Activated CD4-positive, alpha-beta T cell treated with anti-CD3 and anti-CD28 coated beads, Interleukin-2, amount 50 U/mL, for 1 hour (primary cell): ENCODE data around the gene PRKCSH.
"Not testable (repeated sequence)": the region's sequence is repeated elsewhere in the genome, so short reads cannot be mapped to it uniquely, and the experiment has no call there.

Experiments
- DNase-seq: peaks from one replicate; pipeline ENCODE4 v3.0.0-alpha.2; 2020

The PRKCSH gene, protein sequence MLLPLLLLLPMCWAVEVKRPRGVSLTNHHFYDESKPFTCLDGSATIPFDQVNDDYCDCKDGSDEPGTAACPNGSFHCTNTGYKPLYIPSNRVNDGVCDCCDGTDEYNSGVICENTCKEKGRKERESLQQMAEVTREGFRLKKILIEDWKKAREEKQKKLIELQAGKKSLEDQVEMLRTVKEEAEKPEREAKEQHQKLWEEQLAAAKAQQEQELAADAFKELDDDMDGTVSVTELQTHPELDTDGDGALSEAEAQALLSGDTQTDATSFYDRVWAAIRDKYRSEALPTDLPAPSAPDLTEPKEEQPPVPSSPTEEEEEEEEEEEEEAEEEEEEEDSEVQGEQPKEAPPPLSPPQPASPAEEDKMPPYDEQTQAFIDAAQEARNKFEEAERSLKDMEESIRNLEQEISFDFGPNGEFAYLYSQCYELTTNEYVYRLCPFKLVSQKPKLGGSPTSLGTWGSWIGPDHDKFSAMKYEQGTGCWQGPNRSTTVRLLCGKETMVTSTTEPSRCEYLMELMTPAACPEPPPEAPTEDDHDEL

DNA sequence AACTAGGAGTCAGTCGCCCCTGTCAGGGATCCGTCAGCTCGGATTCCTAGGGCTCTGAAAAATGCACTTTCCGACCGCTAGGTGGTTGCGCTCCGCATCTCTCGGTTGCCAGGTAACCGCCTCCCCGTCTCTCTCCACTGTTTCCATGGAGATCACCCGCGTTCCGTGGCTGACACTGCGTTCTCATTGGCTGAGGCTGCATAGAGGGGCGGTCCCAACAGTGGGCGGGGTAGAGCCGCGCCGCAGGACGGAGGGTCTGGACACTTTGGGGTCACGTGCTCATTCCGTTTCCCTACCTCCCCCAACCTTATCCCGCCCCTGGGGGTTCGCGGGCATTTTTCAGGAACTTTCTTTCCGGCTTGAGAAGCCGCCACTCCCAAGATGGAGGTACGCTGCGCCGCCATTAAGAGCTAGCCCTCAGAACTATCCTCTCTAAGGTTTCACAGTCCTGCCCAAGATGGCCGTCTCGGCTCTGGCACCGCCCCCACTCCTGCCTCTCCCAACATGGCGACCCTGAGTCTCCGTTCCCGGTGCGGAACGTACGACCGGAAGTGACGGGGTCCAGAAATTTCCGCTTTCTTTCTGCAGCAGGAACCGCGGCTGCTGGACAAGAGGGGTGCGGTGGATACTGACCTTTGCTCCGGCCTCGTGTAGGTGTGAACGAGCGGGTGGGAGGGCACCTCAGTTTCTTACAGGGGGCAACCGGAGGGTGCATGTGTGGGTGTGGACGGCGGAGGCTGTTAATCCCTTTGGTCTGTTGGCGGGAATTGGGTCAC lies at the start of gene PRKCSH, which contains the start of gene ODAD3:
PRKCSH (plus strand) TSS at position 579 of the 776 bp plus-strand sequence. CDS start 483 bp downstream, outside the sequence.
ODAD3 (minus strand) TSS at position 65 of the 776 bp plus-strand sequence. CDS start 105 bp downstream, outside the sequence.
- DNase-seq: peak; percentile 97

DNA sequence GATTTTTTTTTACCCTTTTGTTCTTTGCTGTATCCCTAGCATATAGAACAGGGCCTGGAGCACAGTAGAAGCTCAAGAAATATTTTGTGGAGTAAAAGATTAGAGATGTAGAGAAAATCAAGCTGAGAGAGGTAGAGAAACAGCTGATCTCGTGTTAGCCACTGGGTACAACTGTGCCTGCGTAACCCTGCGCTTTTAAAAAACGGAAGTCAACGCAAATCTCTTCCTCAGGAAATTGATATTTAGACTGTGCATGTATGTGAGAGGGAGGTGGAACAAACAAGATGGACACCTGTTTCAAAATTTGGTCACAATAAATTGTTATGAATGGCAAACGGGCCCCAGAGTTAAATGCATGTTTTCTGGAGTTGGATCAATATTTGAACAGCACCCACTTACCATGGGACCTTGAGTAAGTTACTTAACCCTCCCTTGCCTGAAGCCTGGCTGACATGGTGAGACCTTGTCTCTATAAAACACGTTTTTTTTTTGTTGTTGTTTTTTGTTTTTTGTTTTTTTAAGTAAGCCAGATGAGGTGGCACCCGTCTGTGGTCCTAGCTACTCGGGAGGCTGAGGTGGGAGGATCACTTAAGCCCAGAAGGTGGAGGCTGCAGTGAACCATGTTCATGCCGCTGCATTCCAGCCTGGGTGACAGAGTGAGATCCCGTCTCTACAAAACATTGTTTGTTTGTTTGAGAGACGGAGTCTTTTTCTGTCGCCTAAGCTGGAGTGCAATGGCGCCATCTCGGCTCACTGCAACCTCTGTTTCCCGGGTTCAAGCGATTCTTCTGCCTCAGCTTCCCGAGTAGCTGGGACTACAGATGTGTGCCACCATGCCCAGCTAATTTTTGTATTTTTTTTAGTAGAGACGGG lies 48.0 kb upstream of the PRKCSH start:
- no peak for DNase-seq

DNA sequence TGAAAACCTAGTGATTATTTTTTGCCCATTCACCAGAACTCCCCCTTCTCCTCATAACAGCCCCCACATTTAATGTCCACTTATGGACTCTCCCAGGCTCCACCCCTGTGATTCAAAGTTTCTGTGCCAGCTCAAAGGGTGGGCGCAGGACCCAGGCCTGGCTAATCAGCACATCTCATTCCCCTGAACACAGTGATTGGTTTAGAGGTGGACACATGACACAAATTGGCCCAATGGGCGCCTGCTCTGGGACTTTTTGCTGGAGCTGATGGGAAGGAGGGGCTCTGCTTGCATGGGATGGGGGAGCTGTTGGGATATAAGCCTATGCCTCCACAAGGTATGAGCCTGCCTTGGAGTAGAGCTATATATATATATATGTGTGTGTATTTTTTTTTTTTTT lies 45.1 kb upstream of the PRKCSH start:
- DNase-seq: no peak

DNA sequence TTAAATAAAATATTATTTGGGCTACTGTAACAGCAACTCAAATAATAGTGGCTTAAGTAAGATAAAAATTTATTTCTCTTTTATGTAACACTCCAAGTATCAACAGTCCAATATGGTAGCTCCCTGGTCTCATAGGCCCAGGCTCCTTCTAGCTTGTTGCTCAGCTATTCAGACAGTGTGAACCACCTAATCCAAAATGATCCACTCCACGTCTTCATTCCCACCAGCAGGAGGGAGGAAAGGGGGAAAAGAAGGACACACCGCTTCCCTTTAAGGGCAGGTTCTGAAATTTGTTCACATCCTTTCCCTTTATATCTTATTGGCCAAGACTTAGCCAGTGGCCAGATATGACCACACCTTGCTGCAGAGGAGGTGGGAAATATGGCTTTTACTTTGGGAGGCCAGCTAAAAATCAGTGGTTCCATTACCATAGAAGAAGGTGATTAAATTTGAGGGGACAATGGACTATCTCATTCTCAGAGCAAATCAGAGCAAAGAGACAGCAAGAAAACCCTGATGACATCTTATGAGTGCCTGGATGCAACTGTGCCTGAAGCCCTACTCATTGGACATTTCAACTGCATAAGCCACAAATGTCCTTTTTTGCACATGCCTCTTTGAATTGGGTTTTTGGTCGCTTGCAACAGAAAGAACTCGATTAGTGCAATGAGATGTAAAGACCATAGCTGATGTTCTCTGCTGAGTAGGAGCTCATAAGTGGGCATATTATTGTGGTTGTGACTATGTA lies 44.3 kb upstream of the PRKCSH start:
- no peak for DNase-seq

DNA sequence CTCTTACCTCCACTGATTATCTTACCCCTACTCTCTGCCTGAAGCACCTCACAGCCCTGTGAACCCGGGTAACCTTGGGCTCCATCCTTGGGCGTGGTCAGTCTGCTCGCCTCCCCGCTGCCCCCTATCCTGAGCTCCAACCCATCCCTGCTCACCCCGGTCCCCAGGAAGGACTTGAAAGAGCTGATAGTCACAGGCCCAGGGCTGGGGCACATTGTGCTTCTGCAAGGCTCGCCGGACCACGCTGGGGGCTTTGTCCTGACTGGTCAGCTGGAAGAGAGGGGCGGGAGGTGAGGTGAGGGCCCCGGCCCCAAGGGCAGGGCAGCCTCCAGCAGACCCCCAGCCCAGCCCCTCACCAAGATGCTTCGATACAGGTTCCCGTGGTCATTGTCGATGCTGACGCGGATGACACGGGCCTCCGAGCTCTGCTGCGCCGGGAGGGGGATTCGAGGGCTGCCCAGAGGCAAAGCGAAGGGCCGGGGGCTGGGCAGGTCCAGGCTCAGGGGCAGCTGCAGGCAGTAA lies 38.3 kb upstream of the PRKCSH start:
- no peak for DNase-seq

DNA sequence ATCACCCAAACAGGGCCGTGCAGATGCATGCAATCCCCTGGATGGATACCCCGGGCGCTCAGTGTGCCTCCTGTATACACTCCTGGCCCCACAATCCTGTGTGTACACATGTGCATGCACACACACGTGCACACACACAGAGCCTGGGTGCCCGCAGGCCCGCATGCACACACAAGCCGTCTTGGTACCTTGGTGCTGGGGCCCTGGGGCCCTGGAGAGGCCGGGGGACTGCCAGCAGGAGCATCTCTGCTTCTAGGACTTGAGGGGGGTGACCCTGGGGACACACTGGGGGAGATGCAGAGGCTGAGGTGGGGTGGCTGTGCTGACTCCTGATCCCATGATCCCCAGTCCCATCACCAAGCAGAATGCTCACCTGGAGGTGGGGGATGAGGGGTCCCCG lies 35.8 kb upstream of the PRKCSH start:
- no peak for DNase-seq

DNA sequence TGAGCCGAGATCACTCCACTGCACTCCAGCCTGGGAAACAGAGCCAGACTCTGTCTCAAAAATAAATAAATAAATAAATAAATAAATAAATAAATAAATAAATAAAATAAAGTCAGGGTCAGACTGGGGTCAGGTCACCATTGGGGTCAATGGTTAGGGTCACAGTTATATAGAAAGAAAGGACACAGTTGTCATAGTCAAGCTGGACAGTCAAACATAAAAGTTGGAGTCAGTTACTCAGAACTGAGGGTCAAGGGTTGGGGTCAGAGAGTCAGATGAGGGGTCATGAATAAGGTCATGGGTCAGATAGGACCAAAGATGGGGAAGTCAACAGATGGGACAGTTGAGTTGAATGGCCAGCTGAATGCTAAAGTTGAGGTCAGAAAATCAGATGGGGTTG lies 34.6 kb upstream of the PRKCSH start:
- no peak for DNase-seq

DNA sequence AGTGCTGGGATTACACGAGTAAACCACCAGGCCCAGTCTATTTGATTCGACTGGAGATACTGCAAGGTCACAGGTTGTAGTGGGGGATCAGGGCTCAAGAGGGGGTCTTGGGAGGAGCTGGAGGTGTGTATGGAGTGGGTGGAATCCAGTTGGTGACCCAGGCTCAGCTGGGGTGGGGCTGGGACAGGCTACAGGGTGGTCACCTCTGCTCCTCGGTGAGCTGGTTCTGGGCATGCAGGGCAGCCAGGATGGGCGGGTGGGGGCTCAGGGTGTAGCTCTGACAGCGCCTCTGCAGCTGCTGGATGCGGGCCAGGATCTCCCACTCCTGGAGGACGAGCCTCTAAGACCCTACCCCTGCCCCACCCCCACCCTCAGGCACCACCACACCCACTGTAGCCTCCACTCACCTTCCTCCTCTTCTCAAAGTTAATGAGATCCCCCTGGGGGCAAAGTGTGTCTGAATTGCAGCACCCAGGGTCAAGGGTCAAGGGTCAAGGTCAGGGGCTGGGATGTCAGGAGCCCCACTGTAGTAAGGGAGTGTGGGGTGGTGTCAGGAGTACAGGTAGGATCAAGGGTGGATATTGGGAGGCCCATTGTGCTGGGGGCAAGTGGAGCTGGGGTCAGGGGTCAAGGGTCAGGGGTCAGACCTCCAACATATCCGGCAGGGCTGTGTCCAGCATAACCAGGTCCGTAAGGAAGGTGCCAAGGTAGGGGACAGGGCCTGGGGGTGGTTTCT lies 33.5 kb upstream of the PRKCSH start:
- no peak for DNase-seq

DNA sequence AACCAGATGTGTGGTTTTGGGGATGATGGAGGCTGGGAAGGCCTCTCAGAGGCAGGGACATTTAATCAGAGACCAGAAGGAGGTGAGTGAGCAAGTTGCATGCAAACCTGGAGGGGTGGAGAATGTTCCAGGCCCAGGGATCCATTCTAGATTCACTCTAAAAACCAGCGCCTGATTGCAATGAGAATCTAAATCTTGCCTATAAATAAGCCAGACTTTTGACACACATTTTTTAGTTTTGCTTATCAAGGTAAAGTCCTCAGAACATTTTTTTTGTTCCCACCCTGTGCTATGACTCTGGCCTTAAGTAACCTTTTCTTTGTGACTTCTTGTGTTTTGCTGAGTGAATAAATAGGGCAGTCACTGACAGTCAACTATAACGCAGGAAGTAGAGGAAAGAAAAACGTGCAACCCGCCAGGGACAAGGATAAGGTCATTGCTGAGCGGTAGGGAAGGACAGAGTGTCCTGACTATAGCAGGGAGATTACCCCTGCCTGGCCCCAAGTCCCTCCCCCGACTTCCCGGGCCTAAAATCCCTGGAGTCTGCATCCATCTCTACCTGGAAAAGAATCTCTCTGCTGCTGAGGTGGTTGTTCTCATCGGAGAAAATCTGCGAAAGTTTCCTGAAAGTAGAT lies 30.7 kb upstream of the PRKCSH start:
- no peak for DNase-seq

DNA sequence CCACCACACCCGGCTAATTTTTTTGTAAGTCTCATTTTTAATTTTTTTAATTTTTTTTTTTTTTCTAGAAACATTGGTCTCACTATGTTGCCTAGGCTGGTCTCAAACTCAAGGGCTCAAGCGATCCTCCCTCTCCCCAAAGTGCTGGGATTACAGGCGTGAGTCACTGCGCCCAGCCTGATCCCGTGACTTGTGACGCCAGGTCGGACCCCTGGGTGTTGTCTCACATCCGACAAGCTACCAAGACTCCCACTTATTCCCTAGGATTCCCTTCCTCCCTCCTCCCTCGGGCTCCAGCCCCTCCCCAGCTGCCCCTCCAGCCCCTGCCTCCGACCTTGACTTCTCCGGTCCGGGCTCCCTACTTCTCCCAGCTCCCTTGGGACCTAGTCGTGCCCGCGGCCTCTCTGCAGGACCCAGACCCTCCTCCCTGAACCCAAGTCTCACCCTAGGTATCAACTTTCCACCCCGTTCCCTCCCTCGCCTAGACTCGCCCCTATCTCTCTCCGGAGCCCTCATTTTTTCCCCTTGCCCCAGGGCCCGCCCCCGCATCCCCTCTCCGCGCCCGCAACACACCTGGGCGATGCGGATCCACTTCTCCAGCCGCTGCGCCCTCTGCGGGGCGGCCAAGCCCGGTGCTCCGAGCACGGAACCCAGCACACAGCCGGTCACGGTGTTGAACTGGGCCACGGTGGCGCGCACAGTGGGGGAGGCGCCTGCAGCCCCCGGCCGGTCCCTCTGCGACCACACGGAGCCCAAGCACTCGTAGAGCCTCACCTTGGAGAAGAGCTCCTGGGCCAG lies 29.4 kb upstream of the PRKCSH start:
- DNase-seq: peak; percentile 39

DNA sequence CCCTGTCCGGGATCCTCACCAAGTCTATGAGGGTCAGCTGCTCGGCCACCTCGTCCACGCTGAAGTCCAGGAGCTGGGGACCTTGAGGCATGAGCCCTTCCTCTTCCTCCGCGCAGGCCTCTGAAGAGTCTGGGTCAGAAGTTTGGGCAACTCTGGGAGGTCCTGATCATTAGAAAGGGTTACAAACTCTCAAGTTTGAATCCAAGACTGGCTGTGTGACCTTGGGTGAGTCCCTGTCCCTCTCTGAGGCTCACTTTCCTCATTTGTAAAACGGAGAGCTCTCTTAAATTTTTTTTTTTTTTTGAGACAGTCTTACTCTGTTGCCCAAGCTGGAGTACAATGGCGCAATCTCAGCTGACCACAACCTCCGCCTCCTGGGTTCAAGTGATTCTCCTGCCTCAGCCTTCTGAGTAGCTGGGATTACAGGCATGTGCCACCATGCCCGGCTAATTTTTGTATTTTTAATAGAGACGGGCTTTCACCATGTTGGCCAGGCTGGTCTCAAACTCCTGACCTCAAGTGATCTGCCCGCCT lies 28.7 kb upstream of the PRKCSH start:
- not testable (repeated sequence) for DNase-seq

DNA sequence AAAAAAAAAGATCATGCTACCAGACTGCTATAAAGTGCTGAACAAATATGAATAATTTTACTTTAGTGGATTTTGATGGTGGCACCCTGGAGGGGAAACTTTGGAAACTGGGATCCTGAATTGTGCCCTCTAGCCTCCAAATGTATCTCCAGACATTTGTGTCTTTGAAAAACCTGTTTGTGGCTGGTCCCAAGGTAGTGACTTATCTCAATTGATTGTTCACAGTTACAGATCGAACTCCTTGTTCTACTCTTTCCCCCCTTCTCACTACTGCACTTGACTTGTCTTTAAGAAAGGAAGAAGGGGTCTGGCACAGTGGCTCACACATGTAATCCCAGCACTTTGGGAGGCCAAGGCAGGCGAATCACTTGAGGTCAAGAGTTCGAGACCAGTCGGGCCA lies 26.8 kb upstream of the PRKCSH start:
- DNase-seq: no peak

DNA sequence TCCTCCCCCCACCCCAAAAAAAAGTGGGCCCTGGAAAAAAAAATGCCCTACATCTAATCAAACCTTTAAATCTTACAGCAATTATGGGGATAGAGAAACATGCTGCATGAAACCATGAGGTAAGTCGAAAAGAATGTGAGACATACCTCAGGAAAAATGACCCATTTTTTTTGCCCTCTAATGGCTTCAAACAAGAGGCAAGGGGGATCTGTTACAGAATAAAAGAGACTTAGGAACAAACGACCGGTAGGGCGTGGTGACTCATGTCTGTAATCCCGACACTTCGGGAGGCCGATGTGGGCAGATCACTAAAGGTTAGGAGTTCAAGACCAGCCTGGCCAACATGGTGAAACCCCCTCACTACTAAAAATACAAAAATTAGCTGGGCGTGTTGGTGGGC lies 24.8 kb upstream of the PRKCSH start:
- DNase-seq: no peak

DNA sequence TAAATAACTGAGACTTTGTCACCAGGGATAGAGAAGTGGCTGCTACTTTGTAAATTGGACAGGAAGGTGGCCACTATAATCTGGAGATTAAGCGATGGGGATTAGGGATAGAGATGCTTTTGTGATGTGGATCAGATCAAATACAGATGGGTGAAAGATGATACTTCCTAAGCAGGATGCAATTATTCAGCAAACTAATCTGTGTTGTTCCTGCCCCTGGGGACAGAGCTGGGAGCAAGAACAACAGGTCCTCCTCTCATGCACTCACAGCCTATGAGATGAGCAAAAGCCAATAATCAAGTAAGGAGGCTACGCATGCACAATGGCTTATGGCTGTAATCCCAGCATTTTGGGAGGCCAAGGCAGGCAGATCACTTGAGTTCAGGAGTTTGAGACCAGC lies 20.9 kb upstream of the PRKCSH start:
- no peak for DNase-seq

DNA sequence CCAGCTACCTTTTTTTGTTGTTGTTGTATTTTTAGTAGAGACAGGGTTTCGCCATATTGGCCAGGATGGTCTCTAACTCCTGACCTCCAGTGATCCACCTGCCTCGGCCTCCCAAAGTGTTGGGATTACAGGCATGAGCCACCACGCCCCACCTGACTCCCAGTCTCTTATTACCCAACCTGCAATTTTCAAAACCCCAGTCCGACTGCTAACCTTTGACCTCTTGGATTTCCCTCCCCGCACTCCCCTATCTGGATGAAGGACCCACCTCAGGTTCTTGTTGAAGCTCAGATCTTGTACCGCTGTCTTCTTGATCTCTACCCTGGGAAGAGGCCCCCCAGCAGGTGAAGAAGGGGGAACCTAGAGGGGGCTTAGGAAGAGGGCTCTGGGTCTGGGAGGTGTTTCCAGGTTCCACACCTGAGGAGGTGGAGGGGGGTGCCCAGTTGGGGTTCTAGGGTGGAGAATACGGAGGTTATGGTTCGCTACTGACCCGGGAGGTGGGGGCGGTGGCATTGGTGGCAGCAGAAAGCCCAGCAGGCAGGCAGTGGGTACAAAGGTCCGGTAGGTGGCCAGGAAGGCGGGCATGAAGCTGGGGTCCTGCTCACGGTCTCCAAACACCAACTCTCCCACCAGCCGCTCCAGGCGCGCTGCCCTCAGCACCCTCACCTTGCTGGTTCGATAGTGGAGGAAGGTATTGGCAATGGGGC lies 18.9 kb upstream of the PRKCSH start:
- no peak for DNase-seq

DNA sequence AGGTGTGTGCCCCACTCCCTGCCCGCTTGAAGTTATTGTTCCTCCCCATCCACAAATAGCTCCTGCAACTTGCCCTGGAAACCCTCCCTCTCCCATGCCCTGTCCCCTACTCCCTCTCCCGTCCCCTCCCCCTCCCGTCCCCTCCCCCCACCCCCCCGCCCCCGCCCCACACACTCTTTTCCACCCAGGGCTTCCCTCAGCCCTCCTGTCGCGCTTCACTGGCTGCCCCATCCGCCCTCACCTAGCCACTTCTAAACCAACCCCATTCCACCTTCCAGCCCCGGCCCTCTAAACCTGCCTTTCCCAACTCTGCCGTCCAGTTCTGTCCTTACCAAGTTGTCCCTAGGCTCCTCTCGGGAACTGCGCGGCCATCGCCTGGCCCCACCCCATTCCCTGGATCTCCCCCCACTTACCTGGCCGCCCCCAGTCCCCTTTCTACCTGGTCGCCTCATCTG lies 17.3 kb upstream of the PRKCSH start:
- DNase-seq: no peak

DNA sequence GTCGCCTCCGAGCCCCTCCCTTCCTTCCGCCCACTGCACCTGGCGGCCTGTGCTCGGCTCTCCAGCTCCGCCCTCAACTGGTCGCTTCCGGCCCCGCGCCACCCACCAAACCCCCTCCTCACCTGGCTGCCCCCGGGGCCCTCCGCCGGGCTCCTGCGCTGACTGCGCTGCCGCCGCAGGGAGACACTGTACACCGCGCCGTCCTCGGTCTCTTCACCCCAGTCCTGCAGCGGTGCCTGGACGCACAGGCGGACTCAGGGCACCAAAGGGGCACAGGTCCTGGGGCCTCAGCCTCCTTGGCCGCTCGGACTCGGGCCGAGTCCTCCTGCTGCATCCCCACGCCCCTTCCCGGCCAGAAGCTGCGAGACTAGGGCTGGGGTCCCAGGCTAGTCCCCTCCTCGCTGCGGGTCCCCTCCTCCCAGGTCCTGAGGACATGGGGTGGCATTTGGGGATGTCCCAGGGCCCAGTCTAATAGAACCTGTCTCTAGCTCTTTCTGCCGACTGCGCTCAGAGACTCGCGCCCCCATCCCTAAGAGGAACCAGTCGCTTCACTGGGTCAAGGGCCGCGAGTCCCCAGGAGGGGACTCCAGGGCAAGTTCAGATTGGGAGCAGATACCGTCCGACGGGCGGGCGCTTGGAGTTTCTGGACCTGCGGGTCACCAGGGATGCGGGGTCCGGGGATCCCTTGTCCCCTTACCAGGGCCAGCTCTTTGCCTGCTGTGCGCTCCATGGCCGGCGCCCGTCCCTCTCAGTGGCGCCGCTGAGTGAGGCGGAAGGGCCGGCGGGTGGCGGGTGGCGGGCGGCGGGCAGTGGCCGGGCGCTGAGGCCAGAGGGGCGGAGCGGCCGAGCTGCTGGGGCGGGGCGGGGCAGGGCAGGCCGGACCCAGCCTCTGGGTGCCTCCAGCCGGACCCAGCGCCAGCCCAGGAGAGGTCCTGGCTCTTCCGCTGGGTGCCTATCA lies 16.6 kb upstream of the PRKCSH start, which contains the start of gene RGL3:
RGL3 (minus strand) TSS at position 766 of the 958 bp plus-strand sequence; CDS start at position 730, 36 bp downstream.
- DNase-seq: no peak
